D721Med (cell line): ENCODE results near the gene NNT.

Experiments
- DNase-seq: peaks from one replicate; pipeline ENCODE4 v3.0.0; 2011; ENCODE audit warnings: low spot score; ENCODE audit not compliant: insufficient read length
- FAIRE-seq: peaks from 2 replicates; lab custom pipeline; 2011; peaks lifted over from hg19 to GRCh38; lab: Jason Lieb, UNC
- TF ChIP-seq, protein P1 (sequence below): IDR thresholded peaks from 2 replicates; pipeline ENCODE4 v1.5.1; 2012; ENCODE audit warnings: mild to moderate bottlenecking, control low read depth; ENCODE audit not compliant: insufficient read depth; ENCODE audit errors: missing control alignments

NNT gene

GRCh38 chr5:43601454-43602260 is 1.3 kb upstream of the NNT start:
- DNase-seq (no peak), FAIRE-seq (no peak)
- TF ChIP-seq, protein P1, sequence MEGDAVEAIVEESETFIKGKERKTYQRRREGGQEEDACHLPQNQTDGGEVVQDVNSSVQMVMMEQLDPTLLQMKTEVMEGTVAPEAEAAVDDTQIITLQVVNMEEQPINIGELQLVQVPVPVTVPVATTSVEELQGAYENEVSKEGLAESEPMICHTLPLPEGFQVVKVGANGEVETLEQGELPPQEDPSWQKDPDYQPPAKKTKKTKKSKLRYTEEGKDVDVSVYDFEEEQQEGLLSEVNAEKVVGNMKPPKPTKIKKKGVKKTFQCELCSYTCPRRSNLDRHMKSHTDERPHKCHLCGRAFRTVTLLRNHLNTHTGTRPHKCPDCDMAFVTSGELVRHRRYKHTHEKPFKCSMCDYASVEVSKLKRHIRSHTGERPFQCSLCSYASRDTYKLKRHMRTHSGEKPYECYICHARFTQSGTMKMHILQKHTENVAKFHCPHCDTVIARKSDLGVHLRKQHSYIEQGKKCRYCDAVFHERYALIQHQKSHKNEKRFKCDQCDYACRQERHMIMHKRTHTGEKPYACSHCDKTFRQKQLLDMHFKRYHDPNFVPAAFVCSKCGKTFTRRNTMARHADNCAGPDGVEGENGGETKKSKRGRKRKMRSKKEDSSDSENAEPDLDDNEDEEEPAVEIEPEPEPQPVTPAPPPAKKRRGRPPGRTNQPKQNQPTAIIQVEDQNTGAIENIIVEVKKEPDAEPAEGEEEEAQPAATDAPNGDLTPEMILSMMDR: no peak

DNA sequence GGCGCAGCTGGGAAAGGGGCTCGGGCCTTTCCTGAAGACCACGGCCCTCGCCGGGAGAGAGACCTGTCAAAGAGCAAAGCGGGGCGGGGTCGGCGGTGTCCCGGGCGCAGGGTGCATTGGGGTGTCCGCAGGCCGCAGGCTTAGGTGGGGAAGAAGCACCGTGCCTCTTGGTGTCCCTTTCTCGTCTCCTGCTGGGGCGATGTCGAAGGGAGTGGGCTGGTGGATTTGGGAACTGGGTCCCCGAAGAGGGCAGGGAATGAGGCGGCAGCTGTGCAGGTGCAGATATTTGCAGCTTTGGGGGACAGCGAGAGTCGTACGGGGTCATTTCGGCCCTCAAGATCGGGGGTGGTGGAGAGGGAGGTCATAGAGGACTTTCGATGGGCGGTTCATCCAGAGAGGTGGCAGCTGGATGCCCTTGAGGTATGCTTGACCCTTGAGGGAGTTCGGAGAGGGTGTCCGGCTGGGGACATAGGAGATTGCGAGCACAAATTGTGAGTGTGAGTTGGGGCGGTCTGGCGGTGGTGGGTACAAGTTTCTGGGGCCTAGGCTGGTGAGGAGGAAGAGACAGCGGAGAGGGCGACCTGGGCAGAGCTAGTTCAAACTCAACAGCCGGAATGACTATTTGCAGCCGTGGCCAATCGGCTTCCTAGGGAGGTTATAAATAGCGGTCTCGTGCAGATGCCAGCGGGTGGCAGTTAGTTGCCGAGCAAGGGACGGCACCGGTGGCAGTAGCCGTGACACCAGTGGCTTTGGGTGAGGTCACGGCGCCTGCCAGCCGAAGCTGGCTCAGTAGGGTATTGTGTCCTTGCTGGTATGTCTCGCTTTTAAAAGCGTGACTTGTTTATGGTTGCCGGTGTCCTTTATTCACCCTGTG is 601 bp downstream of the NNT start:
- TF ChIP-seq, protein P1: no peak
- FAIRE-seq: no peak
- no peak for DNase-seq

DNA sequence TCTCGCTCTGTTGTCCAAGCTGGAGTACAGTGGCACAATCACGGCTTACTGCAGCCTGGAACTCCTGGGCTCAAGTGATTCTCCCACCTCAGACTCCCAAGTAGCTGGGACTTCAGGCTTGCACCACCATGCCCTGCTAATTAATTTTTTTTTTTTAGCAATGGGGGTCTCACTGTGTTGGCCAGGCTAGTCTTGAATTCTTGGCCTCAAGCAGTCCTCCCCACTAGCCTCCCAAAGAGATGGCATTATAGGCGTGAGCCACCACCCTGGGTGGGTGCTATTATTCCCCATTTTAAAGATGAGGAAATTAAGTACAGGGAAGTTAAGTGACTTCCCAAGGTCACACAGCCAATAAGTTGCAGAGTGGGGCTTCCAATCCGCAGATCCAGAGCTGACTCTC is 1.7 kb downstream of the NNT start:
- DNase-seq (no peak), FAIRE-seq (no peak)
- TF ChIP-seq, protein P1: no peak

GRCh38 chr5:43606351-43606750 is 3.4 kb downstream of the NNT start:
- TF ChIP-seq, protein P1: no peak
- FAIRE-seq (no peak), DNase-seq (no peak)

DNA sequence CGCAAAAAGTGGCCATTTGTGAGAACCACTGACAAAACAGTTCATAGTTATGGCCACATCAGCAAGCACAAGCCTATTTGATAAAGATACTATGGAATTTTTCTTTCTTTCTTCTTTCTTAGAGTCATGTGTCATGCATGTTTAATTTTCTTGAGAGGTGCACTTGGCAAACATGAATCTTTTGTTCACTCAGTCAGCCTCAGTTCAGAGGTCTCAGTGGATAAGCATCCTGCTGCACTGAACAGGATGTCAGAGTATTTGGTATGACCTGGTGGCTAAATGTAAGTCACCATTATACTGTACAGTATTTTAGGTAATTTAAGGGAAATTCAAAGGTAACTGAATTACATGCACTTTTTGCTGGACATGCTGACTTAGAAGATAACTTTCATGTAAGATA is 5.4 kb downstream of the NNT start:
- DNase-seq: no peak
- TF ChIP-seq, protein P1: no peak
- FAIRE-seq: no peak

GRCh38 chr5:43609752-43610151 is 6.8 kb downstream of the NNT start:
- no peak for FAIRE-seq
- TF ChIP-seq, protein P1: peak; percentile 45
- no peak for DNase-seq
